Ovary (tissue), 3 donors: ENCODE results near the gene COL13A1.

Source experiments
- EP300 ChIP-seq: sonication (generic); formaldehyde crosslinking; IDR thresholded peaks from one replicate; pipeline ENCODE4 v1.6.1; 2017; ENCODE audit warnings: antibody characterized with exemption
- TF ChIP-seq, protein P1 (sequence below), 3 donors: fragments of 450-650 bp in 2 of 3; fragments of 200-600 bp in 1 of 3; IDR thresholded peaks; one replicate each; pipeline versions ENCODE4 v1.5.1 to v1.8.0; 2016 to 2022; ENCODE audit warnings: antibody characterized with exemption in 3 of 3, mild to moderate bottlenecking in 1 of 3
- donor health status: DM: no; HTN: no; CAD: no.

DNA sequence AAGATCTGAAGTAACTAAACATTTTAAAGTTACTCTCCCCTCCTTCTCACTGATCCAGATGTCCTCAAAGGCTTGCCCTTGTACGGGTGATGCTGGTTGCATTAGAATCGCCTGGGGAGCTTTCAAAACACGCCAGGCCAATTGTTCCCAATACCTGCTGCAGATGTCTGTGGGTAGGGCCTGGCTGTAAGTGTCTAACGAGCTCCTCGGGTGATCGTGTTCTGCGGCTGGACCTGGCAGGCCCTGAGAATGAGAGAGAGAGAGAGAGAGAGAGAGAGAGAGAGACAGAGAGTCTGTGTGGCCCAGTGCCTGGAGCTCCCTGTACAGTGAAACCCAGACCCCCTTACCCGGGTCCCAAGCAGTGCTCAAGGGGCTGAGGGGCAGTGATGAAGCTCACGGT lies 8.4 kb downstream of the COL13A1 start:
- TF ChIP-seq, protein P1, sequence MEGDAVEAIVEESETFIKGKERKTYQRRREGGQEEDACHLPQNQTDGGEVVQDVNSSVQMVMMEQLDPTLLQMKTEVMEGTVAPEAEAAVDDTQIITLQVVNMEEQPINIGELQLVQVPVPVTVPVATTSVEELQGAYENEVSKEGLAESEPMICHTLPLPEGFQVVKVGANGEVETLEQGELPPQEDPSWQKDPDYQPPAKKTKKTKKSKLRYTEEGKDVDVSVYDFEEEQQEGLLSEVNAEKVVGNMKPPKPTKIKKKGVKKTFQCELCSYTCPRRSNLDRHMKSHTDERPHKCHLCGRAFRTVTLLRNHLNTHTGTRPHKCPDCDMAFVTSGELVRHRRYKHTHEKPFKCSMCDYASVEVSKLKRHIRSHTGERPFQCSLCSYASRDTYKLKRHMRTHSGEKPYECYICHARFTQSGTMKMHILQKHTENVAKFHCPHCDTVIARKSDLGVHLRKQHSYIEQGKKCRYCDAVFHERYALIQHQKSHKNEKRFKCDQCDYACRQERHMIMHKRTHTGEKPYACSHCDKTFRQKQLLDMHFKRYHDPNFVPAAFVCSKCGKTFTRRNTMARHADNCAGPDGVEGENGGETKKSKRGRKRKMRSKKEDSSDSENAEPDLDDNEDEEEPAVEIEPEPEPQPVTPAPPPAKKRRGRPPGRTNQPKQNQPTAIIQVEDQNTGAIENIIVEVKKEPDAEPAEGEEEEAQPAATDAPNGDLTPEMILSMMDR (IDR thresholded peaks at IDR 0.05): no peak
- TF ChIP-seq EP300: no peak
